Osteocyte (in vitro differentiated cells): ENCODE data around the gene GYS1. TPM values are rescaled to one million over a fixed set of nuclear protein-coding genes. Genes with fewer than 3 reads are reported as not detected.

ENCODE experiments used
- DNase-seq: peaks from one replicate; pipeline ENCODE4 v3.0.0; 2021; ENCODE audit warnings: mixed read lengths; ENCODE audit not compliant: unreplicated experiment; ENCODE audit errors: extremely low spot score
- H3K27ac Mint-ChIP-seq: one replicate; pipeline ENCODE4 v1.8.0; 2021; ENCODE audit warnings: mild to moderate bottlenecking, mixed read lengths; ENCODE audit not compliant: unreplicated experiment
- H3K27me3 Mint-ChIP-seq: one replicate; pipeline ENCODE4 v1.8.0; 2021; ENCODE audit warnings: mixed read lengths; ENCODE audit not compliant: unreplicated experiment
- H3K36me3 Mint-ChIP-seq: one replicate; pipeline ENCODE4 v1.8.0; 2021; ENCODE audit warnings: mixed read lengths; ENCODE audit not compliant: unreplicated experiment
- H3K4me1 Mint-ChIP-seq: one replicate; pipeline ENCODE4 v1.8.0; 2021; ENCODE audit warnings: mixed read lengths; ENCODE audit not compliant: unreplicated experiment
- H3K4me3 Mint-ChIP-seq: one replicate; pipeline ENCODE4 v1.8.0; 2021; ENCODE audit warnings: mild to moderate bottlenecking, moderate library complexity, mixed read lengths; ENCODE audit not compliant: unreplicated experiment
- H3K9me3 Mint-ChIP-seq: one replicate; pipeline ENCODE4 v1.8.0; 2021; ENCODE audit warnings: mixed read lengths; ENCODE audit not compliant: unreplicated experiment
- CTCF ChIP-seq: fragments of 200-600 bp; sonication (generic); IDR thresholded peaks from 2 replicates; pipeline ENCODE4 v1.5.0; 2021; ENCODE audit warnings: antibody characterized with exemption, mild to moderate bottlenecking, moderate library complexity
- total RNA-seq: library from RNA; stranded (reverse); gene quantifications from 2 replicates; pipeline ENCODE4 v1.2.1, GENCODE V29; 2021

The GYS1 gene
- total RNA-seq, 1 donor from 2014 or later: 42.2 TPM

DNA sequence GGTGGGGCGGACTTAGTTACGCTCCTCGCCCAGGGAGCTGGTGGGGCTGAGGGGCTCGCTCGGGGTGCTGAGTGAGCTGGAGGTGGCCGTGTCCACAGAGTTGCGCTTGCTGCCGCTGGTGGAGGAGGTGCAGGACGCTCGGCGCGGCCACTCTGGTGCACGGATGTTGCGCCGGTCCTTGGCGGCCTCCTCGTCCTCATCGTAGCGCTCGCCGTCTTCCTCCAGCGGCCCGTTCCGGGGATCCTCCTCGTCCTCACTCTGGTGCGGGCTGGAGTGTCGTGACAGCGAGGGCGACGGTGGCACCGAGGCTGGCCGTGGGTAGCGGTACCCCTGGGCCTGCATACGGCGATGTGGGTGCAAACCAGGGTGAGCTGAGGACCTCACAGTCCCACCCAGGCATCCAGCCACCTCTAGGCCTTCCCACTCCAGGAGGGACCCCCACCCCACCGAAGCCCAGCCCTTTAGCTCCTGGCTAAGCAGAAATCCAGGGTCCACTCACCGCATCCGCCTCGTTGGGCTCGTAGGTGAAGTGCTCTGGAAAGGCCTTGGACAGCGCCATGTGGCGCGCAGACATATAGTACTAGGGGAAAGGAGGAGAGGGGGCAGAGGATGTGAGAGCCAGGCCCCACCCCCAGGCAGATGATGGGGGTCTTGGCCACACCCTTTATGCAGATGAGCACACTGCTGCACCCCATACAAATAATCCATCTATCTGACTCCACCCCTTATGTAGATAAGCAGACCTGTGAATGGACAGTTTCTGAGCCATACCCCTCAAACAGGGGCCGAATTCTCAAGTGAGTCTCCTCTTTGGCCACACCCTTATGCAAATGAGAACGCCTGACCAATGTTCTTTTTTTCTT lies 23.6 kb downstream of the GYS1 start:
- no peak overlapping the region for H3K4me3 Mint-ChIP-seq
- no peaks in the 10 kb centered on the region for H3K9me3 Mint-ChIP-seq
- H3K36me3 Mint-ChIP-seq: peaks cover 17% of the 10 kb centered on the region
- peaks cover 31% of the 10 kb centered on the region for H3K4me1 Mint-ChIP-seq
- no peak for TF ChIP-seq CTCF
- H3K27ac Mint-ChIP-seq: no peak overlapping the region
- no peaks in the 10 kb centered on the region for H3K27me3 Mint-ChIP-seq
- DNase-seq: no peak

- Mint-ChIP-seq H3K4me3 (no peak overlapping the region), H3K4me1 (peaks cover 37% of the 10 kb centered on the region)
Observed at GRCh38 chr19:48968813-48969218, 24.3 kb downstream of the GYS1 start.

DNA sequence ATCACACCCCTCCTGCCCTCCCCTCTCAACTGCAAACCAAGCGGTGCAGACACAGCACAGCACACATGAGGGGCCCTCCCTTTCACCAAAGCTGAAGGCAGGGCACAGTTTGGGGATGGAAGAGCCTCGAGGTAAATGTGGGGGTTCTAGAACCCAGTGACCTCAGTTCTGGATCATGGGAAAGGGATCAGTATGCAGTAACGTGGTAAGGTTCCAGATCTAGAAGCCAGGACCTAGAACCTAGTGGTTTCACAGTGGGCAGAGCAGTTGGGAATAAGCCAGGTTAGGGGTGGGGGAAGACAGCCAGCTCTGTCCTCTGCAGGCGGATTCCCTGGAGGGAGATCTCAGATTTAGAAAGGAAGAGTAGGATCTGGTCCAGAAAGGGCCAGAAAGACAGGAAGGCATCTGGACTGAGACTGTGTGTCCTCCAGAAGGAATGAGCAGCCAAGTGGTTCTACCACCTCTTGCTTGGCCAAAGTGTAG lies 24.9 kb downstream of the GYS1 start:
- TF ChIP-seq CTCF: no peak
- H3K36me3 Mint-ChIP-seq: peaks cover 17% of the 10 kb centered on the region
- peak overlapping the region; percentile 30 for H3K4me3 Mint-ChIP-seq
- H3K27me3 Mint-ChIP-seq: no peaks in the 10 kb centered on the region
- peaks cover 43% of the 10 kb centered on the region for H3K4me1 Mint-ChIP-seq
- no peaks in the 10 kb centered on the region for H3K9me3 Mint-ChIP-seq
- H3K27ac Mint-ChIP-seq: peak overlapping the region; percentile 98
- no peak for DNase-seq

More at GRCh38 chr19:48968813-48969218, 24.3 kb downstream of the GYS1 start:
- H3K9me3 Mint-ChIP-seq: no peaks in the 10 kb centered on the region
- TF ChIP-seq CTCF: no peak
- H3K36me3 Mint-ChIP-seq: peaks cover 17% of the 10 kb centered on the region
- H3K27ac Mint-ChIP-seq: no peak overlapping the region
- no peak for DNase-seq
- H3K27me3 Mint-ChIP-seq: no peaks in the 10 kb centered on the region

GRCh38 chr19:48967346-48968178 lies 25.5 kb downstream of the GYS1 start:
- Mint-ChIP-seq H3K4me1 (peaks cover 45% of the 10 kb centered on the region), H3K9me3 (no peaks in the 10 kb centered on the region), H3K27ac (peak overlapping the region; percentile 98), H3K27me3 (no peaks in the 10 kb centered on the region), H3K36me3 (peaks cover 17% of the 10 kb centered on the region), H3K4me3 (peak overlapping the region; percentile 95)
- no peak for DNase-seq
- TF ChIP-seq CTCF: no peak
